ENCODE measurements around the gene PLCB4.
"Not testable (repeated sequence)": the region's sequence is repeated elsewhere in the genome, so short reads cannot be mapped to it uniquely, and the experiment has no call there.

Gene PLCB4

GRCh38 chr20:9068841-9069663, at the start of gene PLCB4:
Gene PLCB4, plus strand, starts transcription at chr20:9069087. Its CDS starts 238,728 bp downstream, at chr20:9307815.
- no peak for DNase-seq

GRCh38 chr20:9019833-9020232, 49.1 kb upstream of the PLCB4 start:
- DNase-seq: no peak

GRCh38 chr20:9021216-9021615, 47.7 kb upstream of the PLCB4 start:
- DNase-seq: no peak

- DNase-seq: no peak
These were observed 47.2 kb upstream of the PLCB4 start for GRCh38 chr20:9021699-9022098.

GRCh38 chr20:9022376-9022775, 46.5 kb upstream of the PLCB4 start:
- DNase-seq: no peak

GRCh38 chr20:9024606-9025005, 44.3 kb upstream of the PLCB4 start:
- no peak for DNase-seq

GRCh38 chr20:9025011-9025410, 43.9 kb upstream of the PLCB4 start:
- DNase-seq: no peak

GRCh38 chr20:9025643-9026042, 43.2 kb upstream of the PLCB4 start:
- no peak for DNase-seq

GRCh38 chr20:9027626-9028025, 41.3 kb upstream of the PLCB4 start:
- DNase-seq: no peak

- DNase-seq: no peak
These were observed 40.5 kb upstream of the PLCB4 start for GRCh38 chr20:9028419-9028818.

GRCh38 chr20:9031991-9032390, 36.9 kb upstream of the PLCB4 start:
- no peak for DNase-seq

- DNase-seq: no peak
These were observed 36.1 kb upstream of the PLCB4 start for GRCh38 chr20:9032758-9033157.

- no peak for DNase-seq
These were observed 33.8 kb upstream of the PLCB4 start for GRCh38 chr20:9035126-9035525.

GRCh38 chr20:9036593-9036992, 32.3 kb upstream of the PLCB4 start:
- no peak for DNase-seq

GRCh38 chr20:9038791-9039535, 29.9 kb upstream of the PLCB4 start:
- no peak for DNase-seq

GRCh38 chr20:9040863-9041524, 27.9 kb upstream of the PLCB4 start:
- no peak for DNase-seq

- DNase-seq: no peak
These were observed 25.5 kb upstream of the PLCB4 start for GRCh38 chr20:9043364-9043763.

- not testable (repeated sequence) for DNase-seq
These were observed 21.0 kb upstream of the PLCB4 start for GRCh38 chr20:9047928-9048327.

- DNase-seq: no peak
These were observed 17.4 kb upstream of the PLCB4 start for GRCh38 chr20:9051508-9051907.

- DNase-seq: no peak
These were observed 16.8 kb upstream of the PLCB4 start for GRCh38 chr20:9052136-9052535.

- no peak for DNase-seq
These were observed 15.8 kb upstream of the PLCB4 start for GRCh38 chr20:9053108-9053507.

- DNase-seq: no peak
These were observed 14.7 kb upstream of the PLCB4 start for GRCh38 chr20:9054176-9054575.

- DNase-seq: no peak
These were observed 9.0 kb upstream of the PLCB4 start for GRCh38 chr20:9059931-9060330.

- DNase-seq: no peak
These were observed 7.5 kb upstream of the PLCB4 start for GRCh38 chr20:9061434-9061833.
